ENCODE data around the gene BRI3BP. TPM values are rescaled to one million over a fixed set of nuclear protein-coding genes. Genes with fewer than 3 reads are reported as not detected.
"Not testable (repeated sequence)": the region's sequence is repeated elsewhere in the genome, so short reads cannot be mapped to it uniquely, and the experiment has no call there.

BRI3BP gene
- total RNA-seq, 8 experiments from 2014 or later, result 2.4 to 16.0 (median 4.2) TPM

- in situ Hi-C loops (cut with MboI; ENCODE audit: low pct_unique_long_range_greater_than_20kb in 2 of 9, low sequenced_read_pairs in 9 of 9, unreplicated experiment in 9 of 9), result no loop called here
- no peak overlapping the region for H3K27ac ChIP-seq
- peak overlapping the region; percentile 73 to 99 (median 87) for H3K4me3 ChIP-seq
- ATAC-seq (replicated peaks in 6 of 8), result peak in 2 of 8 experiments; percentile 1 to 7
- peaks cover 7 to 12% of the 10 kb centered on the region in 2 donors for H3K4me1 ChIP-seq (replicated peaks in 1 of 2)
- WGBS, 10 experiments, result 0 to 90% (median 52%) methylated on average over 1 to 9 of the region's 18 CpGs; no CpG with 5 or more reads in 5 of the 10 experiments
Measured at GRCh38 chr12:125065919-125066570, 72.6 kb downstream of the BRI3BP start.

GRCh38 chr12:125068391-125068790 lies 74.9 kb downstream of the BRI3BP start:
- whole genome bisulfite sequencing, 10 experiments, result 66 to 100% (median 87%) methylated on average over 1 to 5 of the region's 6 CpGs; no CpG with 5 or more reads in 6 of the 10 experiments
- Histone ChIP-seq H3K4me3 (no peak overlapping the region), H3K27ac (no peak overlapping the region), H3K4me1 (replicated peaks in 1 of 2) (peaks cover 7 to 12% of the 10 kb centered on the region in 2 donors)
- no peak for ATAC-seq (replicated peaks in 6 of 8)
- in situ Hi-C loops (cut with MboI; ENCODE audit: low pct_unique_long_range_greater_than_20kb in 2 of 9, low sequenced_read_pairs in 9 of 9, unreplicated experiment in 9 of 9), result no loop called here

GRCh38 chr12:125069616-125070015 lies 76.2 kb downstream of the BRI3BP start:
- Histone ChIP-seq H3K4me3 (no peak overlapping the region), H3K27ac (no peak overlapping the region), H3K4me1 (replicated peaks in 1 of 2) (peaks cover 7 to 12% of the 10 kb centered on the region in 2 donors)
- ATAC-seq (replicated peaks in 6 of 8), result no peak
- WGBS, 10 experiments, result 78 to 100% (median 89%) methylated on average over 1 to 8 of the region's 8 CpGs; no CpG with 5 or more reads in 6 of the 10 experiments
- in situ Hi-C loops (cut with MboI; ENCODE audit: low pct_unique_long_range_greater_than_20kb in 2 of 9, low sequenced_read_pairs in 9 of 9, unreplicated experiment in 9 of 9), result no loop called here

GRCh38 chr12:125070112-125070511 lies 76.7 kb downstream of the BRI3BP start:
- Histone ChIP-seq H3K4me3 (no peak overlapping the region), H3K4me1 (replicated peaks in 1 of 2) (peaks cover 7 to 12% of the 10 kb centered on the region in 2 donors), H3K27ac (no peak overlapping the region)
- peak in 1 of 8 experiments; percentile 10 for ATAC-seq (replicated peaks in 6 of 8)
- WGBS, 10 experiments, result 40 to 100% (median 85%) methylated on average over 1 to 6 of the region's 6 CpGs; no CpG with 5 or more reads in 2 of the 10 experiments
- in situ Hi-C loops (cut with MboI; ENCODE audit: low pct_unique_long_range_greater_than_20kb in 2 of 9, low sequenced_read_pairs in 9 of 9, unreplicated experiment in 9 of 9), result no loop called here

- Histone ChIP-seq H3K27ac (no peak overlapping the region), H3K4me1 (replicated peaks in 1 of 2) (peaks cover 7 to 12% of the 10 kb centered on the region in 2 donors), H3K4me3 (no peak overlapping the region)
- ATAC-seq (replicated peaks in 6 of 8), result no peak
- in situ Hi-C loops (cut with MboI; ENCODE audit: low pct_unique_long_range_greater_than_20kb in 2 of 9, low sequenced_read_pairs in 9 of 9, unreplicated experiment in 9 of 9), result no loop called here
- WGBS, 10 experiments, result 76 to 100% (median 94%) methylated on average over 1 to 6 of the region's 11 CpGs; no CpG with 5 or more reads in 1 of the 10 experiments
Measured at GRCh38 chr12:125070661-125071390, 77.4 kb downstream of the BRI3BP start.

- Histone ChIP-seq H3K4me3 (no peak overlapping the region), H3K4me1 (replicated peaks in 1 of 2) (peaks cover 3 to 6% of the 10 kb centered on the region in 2 donors), H3K27ac (no peak overlapping the region)
- ATAC-seq (replicated peaks in 6 of 8), result peak in 1 of 8 experiments; percentile 7
- in situ Hi-C loops (cut with MboI; ENCODE audit: low pct_unique_long_range_greater_than_20kb in 2 of 9, low sequenced_read_pairs in 9 of 9, unreplicated experiment in 9 of 9), result no loop called here
- 17 to 95% (median 90%) methylated on average over 1 to 11 of the region's 12 CpGs; no CpG with 5 or more reads in 5 of the 10 experiments for WGBS, 10 experiments
Measured at GRCh38 chr12:125071456-125071855, 78.0 kb downstream of the BRI3BP start.

GRCh38 chr12:125072496-125072895 lies 79.1 kb downstream of the BRI3BP start:
- no peak overlapping the region for H3K27ac ChIP-seq
- 79 to 100% (median 95%) methylated on average over 1 to 2 of the region's 2 CpGs; no CpG with 5 or more reads in 2 of the 10 experiments for WGBS, 10 experiments
- H3K4me3 ChIP-seq, result no peak overlapping the region
- H3K4me1 ChIP-seq (replicated peaks in 1 of 2), result no peaks in the 10 kb centered on the region
- ATAC-seq (replicated peaks in 6 of 8), result no peak
- in situ Hi-C loops (cut with MboI; ENCODE audit: low pct_unique_long_range_greater_than_20kb in 2 of 9, low sequenced_read_pairs in 9 of 9, unreplicated experiment in 9 of 9), result no loop called here

- 79 to 100% (median 94%) methylated on average over 1 to 2 of the region's 2 CpGs; no CpG with 5 or more reads in 5 of the 10 experiments for WGBS, 10 experiments
- H3K4me1 ChIP-seq (replicated peaks in 1 of 2); H3K27ac ChIP-seq; in situ Hi-C loops (cut with MboI; ENCODE audit: low pct_unique_long_range_greater_than_20kb in 2 of 9, low sequenced_read_pairs in 9 of 9, unreplicated experiment in 9 of 9); H3K4me3 ChIP-seq; ATAC-seq (replicated peaks in 6 of 8): not testable (repeated sequence)
Measured at GRCh38 chr12:125074294-125074693, 80.8 kb downstream of the BRI3BP start.

GRCh38 chr12:125076103-125076502 lies 82.7 kb downstream of the BRI3BP start:
- in situ Hi-C loops (cut with MboI; ENCODE audit: low pct_unique_long_range_greater_than_20kb in 2 of 9, low sequenced_read_pairs in 9 of 9, unreplicated experiment in 9 of 9), result no loop called here
- 82 to 100% (median 96%) methylated on average over 1 to 6 of the region's 6 CpGs; no CpG with 5 or more reads in 1 of the 10 experiments for WGBS, 10 experiments
- no peaks in the 10 kb centered on the region for H3K4me1 ChIP-seq (replicated peaks in 1 of 2)
- ATAC-seq (replicated peaks in 6 of 8), result no peak
- H3K4me3 ChIP-seq, result no peak overlapping the region
- H3K27ac ChIP-seq, result no peak overlapping the region

- 70 to 100% (median 93%) methylated on average over 1 to 3 of the region's 10 CpGs; no CpG with 5 or more reads in 4 of the 10 experiments for WGBS, 10 experiments
- ATAC-seq (replicated peaks in 6 of 8), result no peak
- H3K4me1 ChIP-seq (replicated peaks in 1 of 2), result no peaks in the 10 kb centered on the region
- H3K27ac ChIP-seq, result no peak overlapping the region
- in situ Hi-C loops (cut with MboI; ENCODE audit: low pct_unique_long_range_greater_than_20kb in 2 of 9, low sequenced_read_pairs in 9 of 9, unreplicated experiment in 9 of 9), result no loop called here
- H3K4me3 ChIP-seq, result no peak overlapping the region
Measured at GRCh38 chr12:125079084-125079483, 85.6 kb downstream of the BRI3BP start.

- peak in 3 of 8 experiments; percentile 89 to 90 (median 90) for ATAC-seq (replicated peaks in 6 of 8)
- Histone ChIP-seq H3K27ac (no peak overlapping the region), H3K4me3 (no peak overlapping the region), H3K4me1 (replicated peaks in 1 of 2) (no peaks in the 10 kb centered on the region)
- in situ Hi-C loops (cut with MboI; ENCODE audit: low pct_unique_long_range_greater_than_20kb in 2 of 9, low sequenced_read_pairs in 9 of 9, unreplicated experiment in 9 of 9), result no loop called here
- WGBS, 10 experiments, result 0 to 96% (median 77%) methylated on average over 3 to 14 of the region's 15 CpGs; no CpG with 5 or more reads in 1 of the 10 experiments
Measured at GRCh38 chr12:125079648-125080645, 86.5 kb downstream of the BRI3BP start.

Data from motor neuron (in vitro differentiated cells).